Measurements from ENCODE around the gene CEMIP2. TPM values are rescaled to one million over a fixed set of nuclear protein-coding genes. Genes with fewer than 3 reads are reported as not detected.

The CEMIP2 gene
- total RNA-seq, 1 experiment from 2014 or later = 17.7 TPM

DNA sequence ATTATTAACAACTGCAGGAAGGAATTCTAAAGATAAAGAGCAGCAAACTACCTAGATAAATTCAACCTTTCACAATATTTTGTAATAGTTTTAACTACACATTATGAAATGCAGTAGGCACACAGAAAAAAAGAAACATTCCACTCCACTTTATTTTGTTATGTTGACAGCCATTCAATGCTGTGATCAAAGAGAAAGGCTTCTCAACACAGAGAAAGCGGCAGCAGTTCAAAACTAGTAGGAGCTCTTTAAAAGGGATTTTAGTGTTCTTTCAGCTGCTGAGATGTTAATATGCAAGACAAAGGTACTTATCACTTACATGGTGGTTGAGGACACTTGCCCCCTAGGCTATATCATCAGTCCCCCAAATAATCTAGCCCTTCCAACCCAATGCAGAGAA lies 11.6 kb downstream of the CEMIP2 start:
- H3K36me3 Mint-ChIP-seq (ENCODE audit: insufficient read depth, unreplicated experiment) = no peaks in the 10 kb centered on the region
- CTCF ChIA-PET = interaction anchor here (1.5 kb wide), 1 partner anchor 13 kb away, joined by 4 read pairs; no protein-coding TSS in a partner anchor
- TF ChIP-seq, protein P1, sequence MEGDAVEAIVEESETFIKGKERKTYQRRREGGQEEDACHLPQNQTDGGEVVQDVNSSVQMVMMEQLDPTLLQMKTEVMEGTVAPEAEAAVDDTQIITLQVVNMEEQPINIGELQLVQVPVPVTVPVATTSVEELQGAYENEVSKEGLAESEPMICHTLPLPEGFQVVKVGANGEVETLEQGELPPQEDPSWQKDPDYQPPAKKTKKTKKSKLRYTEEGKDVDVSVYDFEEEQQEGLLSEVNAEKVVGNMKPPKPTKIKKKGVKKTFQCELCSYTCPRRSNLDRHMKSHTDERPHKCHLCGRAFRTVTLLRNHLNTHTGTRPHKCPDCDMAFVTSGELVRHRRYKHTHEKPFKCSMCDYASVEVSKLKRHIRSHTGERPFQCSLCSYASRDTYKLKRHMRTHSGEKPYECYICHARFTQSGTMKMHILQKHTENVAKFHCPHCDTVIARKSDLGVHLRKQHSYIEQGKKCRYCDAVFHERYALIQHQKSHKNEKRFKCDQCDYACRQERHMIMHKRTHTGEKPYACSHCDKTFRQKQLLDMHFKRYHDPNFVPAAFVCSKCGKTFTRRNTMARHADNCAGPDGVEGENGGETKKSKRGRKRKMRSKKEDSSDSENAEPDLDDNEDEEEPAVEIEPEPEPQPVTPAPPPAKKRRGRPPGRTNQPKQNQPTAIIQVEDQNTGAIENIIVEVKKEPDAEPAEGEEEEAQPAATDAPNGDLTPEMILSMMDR (IDR thresholded peaks at IDR 0.05; ENCODE audit: unreplicated experiment) = no peak
- H3K27ac Mint-ChIP-seq (ENCODE audit: low read depth, unreplicated experiment) = no peak overlapping the region
- H3K27me3 Mint-ChIP-seq (ENCODE audit: insufficient read depth, unreplicated experiment) = no peaks in the 10 kb centered on the region
- DNase-seq (ENCODE audit: unreplicated experiment) = no peak
- H3K4me1 Mint-ChIP-seq (ENCODE audit: insufficient read depth, unreplicated experiment) = peaks cover 24% of the 10 kb centered on the region
- H3K4me3 Mint-ChIP-seq (ENCODE audit: unreplicated experiment) = no peak overlapping the region
- POLR2A ChIA-PET = interaction anchor here (1.4 kb wide), 1 partner anchor 10 kb away, joined by 6 read pairs; no protein-coding TSS in a partner anchor
- BruUV-seq (replicated peaks) = no TSS peak
- no peaks in the 10 kb centered on the region for H3K9me3 Mint-ChIP-seq (ENCODE audit: unreplicated experiment)
- intact Hi-C loops (cut with micrococcal nuclease) = no loop called here

DNA sequence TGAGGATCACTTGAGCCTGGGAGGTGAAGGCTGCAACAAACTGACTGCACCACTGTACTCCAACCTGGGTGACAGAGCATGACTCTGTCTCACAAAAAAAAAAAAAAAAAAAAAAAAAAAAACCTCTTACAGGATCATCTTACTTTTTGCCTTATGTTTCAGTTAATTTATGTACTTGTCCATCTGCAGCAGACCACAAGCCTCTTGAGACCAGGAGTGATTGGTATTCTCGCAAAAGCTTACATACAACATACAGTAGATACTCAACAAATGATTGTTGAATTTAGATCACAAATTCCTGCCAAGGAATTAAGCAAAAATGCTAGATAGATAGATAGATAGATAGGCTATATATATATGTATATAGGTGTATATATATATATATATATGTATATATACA lies 12.4 kb downstream of the CEMIP2 start:
- TF ChIP-seq, protein P1 (IDR thresholded peaks at IDR 0.05; ENCODE audit: unreplicated experiment) = no peak
- Mint-ChIP-seq H3K4me3 (ENCODE audit: unreplicated experiment) (no peak overlapping the region), H3K27ac (ENCODE audit: low read depth, unreplicated experiment) (no peak overlapping the region), H3K4me1 (ENCODE audit: insufficient read depth, unreplicated experiment) (peaks cover 24% of the 10 kb centered on the region), H3K27me3 (ENCODE audit: insufficient read depth, unreplicated experiment) (no peaks in the 10 kb centered on the region), H3K9me3 (ENCODE audit: unreplicated experiment) (no peaks in the 10 kb centered on the region), H3K36me3 (ENCODE audit: insufficient read depth, unreplicated experiment) (peaks cover 5% of the 10 kb centered on the region)
- no TSS peak for BruUV-seq (replicated peaks)
- POLR2A ChIA-PET = interaction anchor here (0.7 to 1.4 kb wide), 2 partner anchors 12 to 16 kb away, joined by 3 to 4 read pairs; no protein-coding TSS in a partner anchor
- DNase-seq (ENCODE audit: unreplicated experiment) = no peak
- CTCF ChIA-PET = interaction anchor here (0.6 to 1.6 kb wide), 3 partner anchors 64 to 265 kb away, joined by 3 to 8 read pairs (median 3); no protein-coding TSS in a partner anchor
- intact Hi-C loops (cut with micrococcal nuclease) = no loop called here

DNA sequence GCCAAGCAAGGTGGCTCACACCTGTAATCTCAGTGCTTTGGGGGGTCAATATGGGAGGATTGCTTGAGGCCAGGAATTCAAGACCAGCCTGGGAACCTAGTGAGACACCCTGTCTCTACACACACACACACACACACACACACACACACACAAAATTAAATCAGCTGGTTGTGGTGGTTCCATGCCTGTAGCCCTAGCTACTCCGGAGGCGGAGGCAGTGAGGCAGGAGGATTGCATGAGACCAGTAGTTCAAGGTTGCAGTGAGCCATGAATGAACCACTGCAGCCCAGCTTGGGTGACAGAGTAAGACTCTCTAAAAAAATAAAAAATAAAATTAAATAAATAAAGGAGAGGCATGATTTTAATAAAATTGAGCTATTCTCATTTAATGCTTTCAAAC lies 13.1 kb downstream of the CEMIP2 start:
- Mint-ChIP-seq H3K4me3 (ENCODE audit: unreplicated experiment) (no peak overlapping the region), H3K36me3 (ENCODE audit: insufficient read depth, unreplicated experiment) (peaks cover 6% of the 10 kb centered on the region), H3K9me3 (ENCODE audit: unreplicated experiment) (no peaks in the 10 kb centered on the region), H3K27me3 (ENCODE audit: insufficient read depth, unreplicated experiment) (no peaks in the 10 kb centered on the region), H3K27ac (ENCODE audit: low read depth, unreplicated experiment) (no peak overlapping the region), H3K4me1 (ENCODE audit: insufficient read depth, unreplicated experiment) (peaks cover 24% of the 10 kb centered on the region)
- TF ChIP-seq, protein P1 (IDR thresholded peaks at IDR 0.05; ENCODE audit: unreplicated experiment) = no peak
- POLR2A ChIA-PET = interaction anchor here (0.6 to 1.4 kb wide), 2 partner anchors 15 to 347 kb away, joined by 3 read pairs; no protein-coding TSS in a partner anchor
- no TSS peak for BruUV-seq (replicated peaks)
- CTCF ChIA-PET = interaction anchor here (1.6 kb wide), 1 partner anchor 71 kb away, joined by 8 read pairs; no protein-coding TSS in a partner anchor
- DNase-seq (ENCODE audit: unreplicated experiment) = no peak
- intact Hi-C loops (cut with micrococcal nuclease) = no loop called here

DNA sequence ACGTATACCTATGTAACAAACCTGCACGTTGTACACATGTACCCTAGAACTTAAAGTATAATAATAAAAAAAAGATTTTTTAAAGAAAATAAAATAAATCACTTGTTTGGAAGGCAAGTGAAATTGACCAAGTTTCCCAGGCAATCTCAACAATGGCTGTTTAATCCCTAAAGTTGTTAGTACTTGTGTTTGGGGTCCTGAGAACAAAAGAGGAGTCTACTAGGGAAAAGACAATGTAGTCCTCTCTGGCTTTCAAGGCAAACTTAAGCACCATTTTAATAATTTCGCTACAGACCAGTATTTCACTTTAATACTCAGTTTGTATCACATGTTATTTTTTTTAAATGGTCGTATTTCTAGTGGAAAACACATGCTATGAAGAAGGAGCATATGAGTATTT lies 14.2 kb downstream of the CEMIP2 start:
- POLR2A ChIA-PET = interaction anchor here (1.3 kb wide), 1 partner anchor 11 kb away, joined by 4 read pairs; no protein-coding TSS in a partner anchor
- H3K4me1 Mint-ChIP-seq (ENCODE audit: insufficient read depth, unreplicated experiment) = peaks cover 19% of the 10 kb centered on the region
- H3K4me3 Mint-ChIP-seq (ENCODE audit: unreplicated experiment) = no peak overlapping the region
- H3K9me3 Mint-ChIP-seq (ENCODE audit: unreplicated experiment) = no peaks in the 10 kb centered on the region
- peaks cover 16% of the 10 kb centered on the region for H3K36me3 Mint-ChIP-seq (ENCODE audit: insufficient read depth, unreplicated experiment)
- TF ChIP-seq, protein P1 (IDR thresholded peaks at IDR 0.05; ENCODE audit: unreplicated experiment) = no peak
- CTCF ChIA-PET = interaction anchor here (0.6 to 1.7 kb wide), 2 partner anchors 15 to 206 kb away, joined by 3 to 8 read pairs; no protein-coding TSS in a partner anchor
- H3K27ac Mint-ChIP-seq (ENCODE audit: low read depth, unreplicated experiment) = no peak overlapping the region
- no TSS peak for BruUV-seq (replicated peaks)
- intact Hi-C loops (cut with micrococcal nuclease) = no loop called here
- no peaks in the 10 kb centered on the region for H3K27me3 Mint-ChIP-seq (ENCODE audit: insufficient read depth, unreplicated experiment)
- no peak for DNase-seq (ENCODE audit: unreplicated experiment)

All from MCF 10A (cell line).